ENCODE data around the gene TRIP11. TPM values are rescaled to one million over a fixed set of nuclear protein-coding genes. Genes with fewer than 3 reads are reported as not detected.

The TRIP11 gene
- total and polyA plus RNA-seq, 2 of the 13 experiments (the other 11 are each of a cell fraction or from before 2014, with no cell fraction given) = 10.9 to 32.8 TPM

GRCh38 chr14:91957876-91958313 is 82.0 kb downstream of the TRIP11 start (continued):
- TF ChIP-seq ZNF574 (CRISPR knock-in tag; IDR thresholded peaks at IDR 0.05) (peak; percentile 60), SSRP1 (CRISPR knock-in tag; IDR thresholded peaks at IDR 0.05) (no peak), ATF3 (CRISPR knock-in tag; IDR thresholded peaks at IDR 0.05) (no peak), IKZF5 (CRISPR knock-in tag; IDR thresholded peaks at IDR 0.05) (peak; percentile 58; the same call in 1 of the 2 replicates), FIP1L1 (IDR thresholded peaks at IDR 0.05; ENCODE audit: borderline replicate concordance, insufficient read depth, low read depth, low read length) (no peak), ZNF264 (CRISPR knock-in tag; IDR thresholded peaks at IDR 0.05) (peak; percentile 82), ZGPAT (CRISPR knock-in tag; IDR thresholded peaks at IDR 0.05) (peak; percentile 78), ZNF143 (CRISPR knock-in tag; IDR thresholded peaks at IDR 0.05) (no peak), ZNF138 (CRISPR knock-in tag; IDR thresholded peaks at IDR 0.05; ENCODE audit: low read depth) (no peak), STAG1 (CRISPR knock-in tag; IDR thresholded peaks at IDR 0.05) (peak; percentile 2; the same call in 1 of the 2 replicates), ZNF207 (IDR thresholded peaks at IDR 0.05; ENCODE audit: borderline replicate concordance) (no peak), RARA (CRISPR knock-in tag; IDR thresholded peaks at IDR 0.05) (peak; percentile 94), MED8 (CRISPR knock-in tag; IDR thresholded peaks at IDR 0.05; ENCODE audit: insufficient replicate concordance) (no peak), ARNT2 (CRISPR knock-in tag; IDR thresholded peaks at IDR 0.05; ENCODE audit: low read depth) (0 out of 2 replicates have a peak, but pooled peaks have one; percentile 28), ZNF24 (IDR thresholded peaks at IDR 0.05) (no peak), THAP9 (CRISPR knock-in tag; IDR thresholded peaks at IDR 0.05; ENCODE audit: borderline replicate concordance) (no peak), ZNF446 (CRISPR knock-in tag; IDR thresholded peaks at IDR 0.05) (no peak), MTA1 (CRISPR knock-in tag; IDR thresholded peaks at IDR 0.05; ENCODE audit: borderline replicate concordance) (peak; percentile 74; the same call in 1 of the 2 replicates), ZNF580 (CRISPR knock-in tag; IDR thresholded peaks at IDR 0.05; ENCODE audit: borderline replicate concordance, low read depth) (peak; percentile 47; the same call in 1 of the 2 replicates), SAFB2 (CRISPR knock-in tag; IDR thresholded peaks at IDR 0.05; ENCODE audit: borderline replicate concordance, low read depth) (no peak), ZNF598 (CRISPR knock-in tag; IDR thresholded peaks at IDR 0.05; ENCODE audit: borderline replicate concordance) (no peak)

Data from HepG2 (cell line).